Astrocyte of the cerebellum (primary cell): ENCODE data around the gene FAM227A.
A peak's percentile ranks its signal among the peaks of the same experiment; 100 is the strongest.

Source experiments
- DNase-seq: peaks from one replicate; pipeline ENCODE4 v3.0.0-alpha.2; 2011; ENCODE audit warnings: low read depth
- H3K4me3 ChIP-seq: 2 replicates; pipeline ENCODE4 v1.5.1; 2011; ENCODE audit warnings: mild to moderate bottlenecking, low read depth, low read length, moderate library complexity
- in situ Hi-C: cut with HindIII; loops from 2 replicates; pipeline ENCODE4 v1.10.0; 2017; ENCODE audit warnings: low sequenced_read_pairs
- TF ChIP-seq, protein P1 (sequence below): IDR thresholded peaks from 2 replicates; pipeline ENCODE4 v1.5.1; 2012; ENCODE audit warnings: low read length, low read depth, moderate library complexity, mild to moderate bottlenecking; ENCODE audit errors: missing control alignments

Gene FAM227A

DNA sequence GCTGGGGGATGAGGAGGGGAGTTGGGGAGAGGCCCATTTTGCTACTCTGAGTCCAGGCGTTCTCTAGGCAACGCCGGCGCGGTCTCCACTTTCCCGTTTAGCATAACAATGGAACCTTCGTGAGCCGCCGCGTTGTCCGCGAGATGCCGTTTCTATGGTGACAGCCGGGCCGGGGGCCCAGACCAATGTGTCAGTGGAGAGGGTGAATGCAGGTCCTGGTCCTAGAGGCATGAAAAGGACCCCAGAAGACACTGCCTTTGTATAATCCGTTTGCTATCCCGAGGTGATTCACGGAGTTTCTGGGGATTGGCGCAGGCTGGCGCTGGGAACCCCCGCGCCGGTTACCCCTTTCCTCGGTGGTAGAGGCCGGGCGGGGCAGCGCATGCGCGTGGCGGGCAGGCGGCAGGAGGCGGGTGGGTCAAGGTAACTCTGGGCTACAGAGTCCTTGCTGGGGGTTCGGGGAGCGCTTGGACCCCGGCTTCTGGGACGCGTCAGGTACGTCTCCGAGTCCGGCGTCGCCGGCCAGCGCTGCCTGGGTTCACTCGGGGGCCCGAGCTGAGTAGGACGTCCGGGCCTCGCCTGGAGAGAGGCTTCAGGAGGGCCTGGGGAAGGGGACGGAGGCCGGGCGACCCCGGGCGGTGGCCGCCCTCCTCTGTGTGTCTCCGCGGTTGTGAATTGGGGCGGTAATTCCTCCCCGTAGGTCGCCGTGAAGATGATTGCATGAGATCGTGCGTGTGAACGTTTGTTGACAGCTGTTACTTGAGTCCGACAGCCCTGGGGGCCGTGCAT is at the start of gene FAM227A, which contains the start of gene CBY1:
FAM227A (minus strand) TSS at position 137 of the 789 bp plus-strand sequence. CDS start 6,224 bp downstream, outside the sequence.
CBY1 (plus strand) TSS at position 383 of the 789 bp plus-strand sequence. CDS start 11,417 bp downstream, outside the sequence.
- DNase-seq = peak; percentile 79
- TF ChIP-seq, protein P1, sequence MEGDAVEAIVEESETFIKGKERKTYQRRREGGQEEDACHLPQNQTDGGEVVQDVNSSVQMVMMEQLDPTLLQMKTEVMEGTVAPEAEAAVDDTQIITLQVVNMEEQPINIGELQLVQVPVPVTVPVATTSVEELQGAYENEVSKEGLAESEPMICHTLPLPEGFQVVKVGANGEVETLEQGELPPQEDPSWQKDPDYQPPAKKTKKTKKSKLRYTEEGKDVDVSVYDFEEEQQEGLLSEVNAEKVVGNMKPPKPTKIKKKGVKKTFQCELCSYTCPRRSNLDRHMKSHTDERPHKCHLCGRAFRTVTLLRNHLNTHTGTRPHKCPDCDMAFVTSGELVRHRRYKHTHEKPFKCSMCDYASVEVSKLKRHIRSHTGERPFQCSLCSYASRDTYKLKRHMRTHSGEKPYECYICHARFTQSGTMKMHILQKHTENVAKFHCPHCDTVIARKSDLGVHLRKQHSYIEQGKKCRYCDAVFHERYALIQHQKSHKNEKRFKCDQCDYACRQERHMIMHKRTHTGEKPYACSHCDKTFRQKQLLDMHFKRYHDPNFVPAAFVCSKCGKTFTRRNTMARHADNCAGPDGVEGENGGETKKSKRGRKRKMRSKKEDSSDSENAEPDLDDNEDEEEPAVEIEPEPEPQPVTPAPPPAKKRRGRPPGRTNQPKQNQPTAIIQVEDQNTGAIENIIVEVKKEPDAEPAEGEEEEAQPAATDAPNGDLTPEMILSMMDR = no peak
- in situ Hi-C loops = no loop called here
- peak within 1 kb of the TSS; percentile 73 for H3K4me3 ChIP-seq

DNA sequence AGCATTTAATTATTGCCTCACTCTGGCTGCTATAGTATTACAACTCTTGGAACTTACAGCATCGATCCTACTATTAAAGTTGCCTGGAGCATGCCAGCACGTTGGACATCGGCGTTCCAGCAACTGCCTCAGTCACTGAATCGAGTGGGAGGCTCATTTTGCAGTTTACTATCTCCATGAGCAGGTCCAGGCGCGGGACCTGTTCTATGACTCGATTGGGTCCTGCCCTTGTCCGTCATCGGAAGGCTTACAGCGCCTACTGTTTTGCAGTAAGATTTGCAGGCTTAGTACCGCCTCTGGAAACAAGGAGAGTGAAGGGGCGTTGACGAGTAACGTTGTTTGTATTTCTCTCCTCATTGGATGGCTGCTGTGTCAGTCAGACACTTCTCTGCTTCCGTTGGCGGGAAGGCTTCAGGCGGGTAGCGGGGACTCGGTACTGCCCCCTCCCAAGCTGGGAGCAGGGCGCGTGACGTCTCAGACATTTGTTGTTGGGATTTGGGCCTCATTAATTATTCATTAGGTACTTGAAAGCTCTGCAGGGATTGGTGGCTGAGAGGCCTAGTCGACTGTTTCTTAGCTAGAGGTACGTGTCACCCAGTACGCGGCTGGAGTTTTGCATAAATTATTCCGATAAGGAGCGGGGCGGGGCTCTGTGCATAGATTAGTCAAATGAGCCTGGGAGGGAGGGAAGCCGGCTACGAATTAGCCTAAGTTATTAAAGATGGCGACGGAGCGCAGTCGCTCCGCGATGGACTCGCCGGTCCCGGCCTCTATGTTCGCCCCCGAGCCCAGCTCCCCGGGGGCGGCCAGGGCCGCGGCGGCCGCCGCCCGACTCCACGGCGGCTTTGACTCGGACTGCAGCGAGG is 49.3 kb upstream of the FAM227A start, which contains the start of gene GTPBP1:
GTPBP1 (plus strand) TSS at position 710 of the 866 bp plus-strand sequence; CDS start at position 722, 12 bp downstream.
- TF ChIP-seq, protein P1 = no peak
- peak within 1 kb of the TSS; percentile 93 for H3K4me3 ChIP-seq
- in situ Hi-C loops = no loop called here
- DNase-seq = peak; percentile 100

DNA sequence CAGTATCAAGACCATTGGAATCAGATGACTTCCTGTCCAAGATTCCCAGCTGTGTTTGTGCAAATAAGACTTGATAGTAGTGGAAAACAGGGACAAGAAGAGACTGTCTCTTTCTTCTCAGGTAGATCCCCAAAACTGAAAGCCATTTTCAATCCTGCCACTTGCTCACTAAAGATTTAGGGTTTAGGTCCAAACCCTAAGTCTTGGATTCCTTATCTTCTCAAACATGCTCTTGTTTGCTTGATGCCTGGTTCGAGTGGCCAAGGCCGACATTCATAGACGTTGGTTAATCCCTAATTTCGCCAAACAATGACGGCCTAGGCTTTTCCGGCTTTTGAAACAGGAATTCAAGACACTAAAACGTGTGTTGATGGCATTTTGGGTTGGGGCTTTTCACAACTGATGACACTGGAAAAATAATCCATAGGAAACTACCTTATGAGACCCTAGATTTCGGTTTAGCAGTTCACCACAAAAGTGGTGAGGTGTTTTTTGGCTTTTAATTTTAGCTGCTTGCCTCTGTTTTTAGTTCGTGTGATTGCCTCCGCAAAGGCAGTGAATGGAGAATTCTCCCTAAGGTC is 48.6 kb upstream of the FAM227A start:
- peak overlapping the region; percentile 20 for H3K4me3 ChIP-seq
- in situ Hi-C loops = no loop called here
- TF ChIP-seq, protein P1 = no peak
- no peak for DNase-seq

DNA sequence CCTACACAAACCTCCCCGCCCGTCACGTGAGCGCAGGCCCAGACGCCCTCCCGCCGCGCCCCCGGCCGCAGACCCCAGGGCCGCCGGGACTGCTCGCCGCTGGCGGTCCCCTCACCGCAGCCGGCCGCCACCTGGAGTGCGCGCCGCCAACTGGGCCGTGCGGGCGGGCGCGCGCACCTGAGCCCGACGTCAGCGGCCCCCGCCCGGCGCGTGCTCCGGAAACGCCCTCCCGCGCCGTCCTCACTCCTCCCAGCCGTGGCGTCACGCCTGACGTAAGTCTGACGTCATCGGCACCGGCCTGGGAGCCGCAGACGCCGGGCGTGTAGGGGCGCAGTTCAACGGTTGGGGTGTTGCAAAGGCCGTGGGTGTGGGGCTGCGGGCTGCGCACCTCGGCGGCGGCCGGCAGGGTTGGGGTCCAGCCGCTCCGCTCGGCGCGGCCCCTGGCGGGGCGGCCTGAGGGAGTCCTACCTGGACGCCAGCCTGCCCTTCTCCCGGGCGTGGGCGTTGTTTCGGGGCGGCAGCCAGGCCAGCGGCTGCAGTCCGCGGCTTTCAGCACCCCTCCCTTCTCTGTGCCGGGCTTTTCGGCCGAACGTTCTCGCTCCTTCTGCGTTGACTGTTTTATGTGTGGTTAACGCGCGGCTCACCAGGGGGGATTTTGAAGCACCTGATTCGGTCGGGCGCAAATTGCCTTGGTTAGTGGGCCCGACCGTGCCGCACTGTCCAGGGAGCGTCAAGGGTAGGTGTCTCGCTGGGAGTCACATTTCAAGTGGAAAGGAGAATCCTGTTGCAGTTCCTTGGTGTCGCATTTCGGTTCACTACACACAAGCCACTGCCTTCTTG is 44.8 kb upstream of the FAM227A start, which contains the start of gene JOSD1:
JOSD1 (minus strand) TSS at position 155 of the 840 bp plus-strand sequence. CDS start 956 bp downstream, outside the sequence.
- in situ Hi-C loops = no loop called here
- DNase-seq = peak; percentile 84
- peak within 1 kb of the TSS; percentile 85 for H3K4me3 ChIP-seq
- TF ChIP-seq, protein P1 = no peak

DNA sequence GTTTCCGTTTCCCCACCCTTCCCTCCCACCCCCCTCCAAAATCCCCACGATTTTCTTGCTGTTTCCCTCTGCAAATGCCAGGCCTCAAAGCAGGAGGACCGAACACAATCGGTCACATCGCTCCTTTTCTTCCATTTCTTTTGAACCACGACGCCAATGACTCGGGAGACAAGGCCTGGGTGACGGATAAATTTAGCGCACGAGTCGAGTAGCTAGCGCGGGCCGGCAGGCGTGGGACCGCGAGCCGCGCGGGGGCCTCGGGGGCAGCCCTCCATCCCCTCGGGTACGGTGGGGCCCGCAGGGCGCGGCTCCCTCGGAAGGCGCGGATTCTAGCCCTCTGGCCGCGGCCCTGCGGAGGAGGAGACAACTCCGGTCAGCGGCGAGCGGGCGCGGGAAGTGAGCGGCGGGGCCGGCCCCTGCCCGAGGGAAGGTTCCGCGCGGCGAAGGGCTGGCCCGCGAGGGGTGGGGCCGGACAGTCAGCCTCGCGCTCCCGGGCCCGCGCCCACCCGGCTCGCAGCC is 44.1 kb upstream of the FAM227A start:
- DNase-seq = no peak
- in situ Hi-C loops = no loop called here
- H3K4me3 ChIP-seq = peak overlapping the region; percentile 85
- TF ChIP-seq, protein P1 = no peak
